Heart left ventricle (tissue), 13 donors: ENCODE results near the gene C2CD4D.

ENCODE experiments used
- POLR2A ChIP-seq, 2 donors: fragments of 450-650 bp; IDR thresholded peaks; one replicate each; pipeline ENCODE4 v1.6.1; 2017; ENCODE audit warnings: antibody characterized with exemption in 2 of 2, mild to moderate bottlenecking in 2 of 2, moderate library complexity in 2 of 2
- TF ChIP-seq, protein P1 (sequence below), 12 donors: fragments of 200-600 bp; sonication (generic) in 4 of 12; IDR thresholded peaks; one replicate each; pipeline versions ENCODE4 v1.5.0 to v1.8.0; 2018 to 2022; ENCODE audit warnings: antibody characterized with exemption in 12 of 12, mild to moderate bottlenecking in 5 of 12
- donor health status: ischemic (EF 13 %, LVEDD 7.1; RV severe dilation, severe dysfunction).
- donor health status: DM: no; HTN: yes; CAD: no.
- donor health status: DM: no; HTN: no; CAD: no.
- donor health status: ischemic (EF 25% LVEDD 6.9; RV normal size, moderate dysfunction).
- donor health status: ischemic (EF 25% LVEDD 5.7; RV mildly dilated, moderate dysfunction).
- donor health status: ischemic (EF 35%, LVEDD 5.7; RV mildly dilated, moderate dysfunction).
- donor health status: nonischemic (EF 11% LVEDD 7.7; RV severe dilation, severe dysfunction).
- donor health status: DM: yes; HTN: yes; CAD: no.
- donor health status: PGD.
- donor health status: ischemic (EF 29% LVEDD 5.4; RV normal size, mild dysfunction).
- donor health status: nonischemic (EF 23%, LVEDD 6.1; RV moderate dilation, normal function).

DNA sequence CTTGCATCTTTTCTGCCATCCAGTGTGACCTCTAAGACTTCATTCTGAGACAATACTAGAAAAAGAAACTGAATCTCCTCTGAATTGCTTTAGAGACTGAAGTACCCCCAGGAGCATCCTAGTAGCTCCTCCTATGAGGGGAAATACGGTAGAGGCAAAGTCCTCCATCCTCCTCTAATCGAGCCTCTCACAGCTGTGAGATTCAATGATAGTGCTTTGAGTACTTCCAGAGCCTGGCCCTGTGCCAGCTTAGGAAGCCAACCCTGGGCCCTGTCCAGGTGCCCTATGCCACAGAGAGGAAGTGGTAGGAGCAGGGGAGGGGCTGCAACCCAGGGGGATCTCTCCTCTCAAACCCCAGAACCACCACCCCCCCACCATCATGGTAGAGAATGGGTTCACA is 18.7 kb downstream of the C2CD4D start:
- TF ChIP-seq, protein P1, sequence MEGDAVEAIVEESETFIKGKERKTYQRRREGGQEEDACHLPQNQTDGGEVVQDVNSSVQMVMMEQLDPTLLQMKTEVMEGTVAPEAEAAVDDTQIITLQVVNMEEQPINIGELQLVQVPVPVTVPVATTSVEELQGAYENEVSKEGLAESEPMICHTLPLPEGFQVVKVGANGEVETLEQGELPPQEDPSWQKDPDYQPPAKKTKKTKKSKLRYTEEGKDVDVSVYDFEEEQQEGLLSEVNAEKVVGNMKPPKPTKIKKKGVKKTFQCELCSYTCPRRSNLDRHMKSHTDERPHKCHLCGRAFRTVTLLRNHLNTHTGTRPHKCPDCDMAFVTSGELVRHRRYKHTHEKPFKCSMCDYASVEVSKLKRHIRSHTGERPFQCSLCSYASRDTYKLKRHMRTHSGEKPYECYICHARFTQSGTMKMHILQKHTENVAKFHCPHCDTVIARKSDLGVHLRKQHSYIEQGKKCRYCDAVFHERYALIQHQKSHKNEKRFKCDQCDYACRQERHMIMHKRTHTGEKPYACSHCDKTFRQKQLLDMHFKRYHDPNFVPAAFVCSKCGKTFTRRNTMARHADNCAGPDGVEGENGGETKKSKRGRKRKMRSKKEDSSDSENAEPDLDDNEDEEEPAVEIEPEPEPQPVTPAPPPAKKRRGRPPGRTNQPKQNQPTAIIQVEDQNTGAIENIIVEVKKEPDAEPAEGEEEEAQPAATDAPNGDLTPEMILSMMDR (IDR thresholded peaks at IDR 0.05): no peak
- no peak for TF ChIP-seq POLR2A (IDR thresholded peaks at IDR 0.05)
